SK-N-SH treated with all-trans-retinoic acid at 6 μM for 48 hours (cell line): ENCODE measurements around the gene REM2.

ENCODE experiments used
- ATAC-seq: fragments of 200-7000 bp; cut with Tn5 transposase; 3 replicates; pipeline ENCODE4 v1.9.1; 2020; ENCODE audit warnings: mild to moderate bottlenecking, moderate library complexity
- ARNTL ChIP-seq: fragments of 450-650 bp; formaldehyde crosslinking; IDR thresholded peaks from 2 replicates; pipeline ENCODE4 v1.5.0; 2020; ENCODE audit warnings: low read depth, mild to moderate bottlenecking, moderate library complexity, borderline replicate concordance
- BACH2 ChIP-seq: fragments of 250-450 bp; sonication (Bioruptor Pico); IDR thresholded peaks from 2 replicates; pipeline ENCODE4 v1.9.0; 2021; ENCODE audit warnings: mild to moderate bottlenecking, borderline replicate concordance
- CREB5 ChIP-seq: fragments of 250-450 bp; sonication (Bioruptor Pico); IDR thresholded peaks from 2 replicates; pipeline ENCODE4 v1.5.1; 2020; ENCODE audit warnings: low read depth, mild to moderate bottlenecking, moderate library complexity
- CSRNP3 ChIP-seq: fragments of 250-450 bp; sonication (Bioruptor Pico); IDR thresholded peaks from 2 replicates; pipeline ENCODE4 v1.5.1; 2021; ENCODE audit warnings: mild to moderate bottlenecking, moderate library complexity
- ESRRG ChIP-seq: fragments of 250-450 bp; sonication (Bioruptor Pico); IDR thresholded peaks from 2 replicates; pipeline ENCODE4 v1.6.1; 2021; ENCODE audit warnings: mild to moderate bottlenecking
- OSR1 ChIP-seq: fragments of 250-450 bp; sonication (Bioruptor Pico); IDR thresholded peaks from 2 replicates; pipeline ENCODE4 v1.8.0; 2022; ENCODE audit warnings: moderate library complexity, mild to moderate bottlenecking, inconsistent platforms
- PATZ1 ChIP-seq: fragments of 250-450 bp; sonication (Bioruptor Pico); IDR thresholded peaks from 2 replicates; pipeline ENCODE4 v1.8.0; 2020; ENCODE audit warnings: mild to moderate bottlenecking, moderate library complexity, borderline replicate concordance
- POU6F1 ChIP-seq: fragments of 250-450 bp; sonication (Bioruptor Pico); IDR thresholded peaks from 2 replicates; pipeline ENCODE4 v1.8.0; 2021; ENCODE audit warnings: low read depth, mild to moderate bottlenecking, moderate library complexity, borderline replicate concordance
- PPARA ChIP-seq: fragments of 250-450 bp; sonication (Bioruptor Pico); IDR thresholded peaks from 2 replicates; pipeline ENCODE4 v1.5.0; 2020; ENCODE audit warnings: mild to moderate bottlenecking, borderline replicate concordance
- RARB ChIP-seq: fragments of 250-450 bp; sonication (Bioruptor Pico); IDR thresholded peaks from 2 replicates; pipeline ENCODE4 v1.8.0; 2021; ENCODE audit warnings: mild to moderate bottlenecking, moderate library complexity
- SNAI2 ChIP-seq: fragments of 250-450 bp; sonication (Bioruptor Pico); IDR thresholded peaks from 2 replicates; pipeline ENCODE4 v1.5.0; 2020; ENCODE audit warnings: mild to moderate bottlenecking, moderate library complexity
- TSHZ2 ChIP-seq: fragments of 250-450 bp; sonication (Bioruptor Pico); IDR thresholded peaks from 2 replicates; pipeline ENCODE4 v1.5.0; 2020; ENCODE audit warnings: mild to moderate bottlenecking, moderate library complexity
- ZC3H10 ChIP-seq: fragments of 250-450 bp; sonication (Bioruptor Pico); IDR thresholded peaks from 2 replicates; pipeline ENCODE4 v1.5.1; 2021; ENCODE audit warnings: mild to moderate bottlenecking, moderate library complexity
- ZFP3 ChIP-seq: fragments of 250-450 bp; sonication (Bioruptor Pico); IDR thresholded peaks from 2 replicates; pipeline ENCODE4 v1.5.0; 2020; ENCODE audit warnings: mild to moderate bottlenecking, moderate library complexity
- ZFP30 ChIP-seq: fragments of 450-650 bp; formaldehyde crosslinking; IDR thresholded peaks from 2 replicates; pipeline ENCODE4 v1.5.0; 2022; ENCODE audit warnings: mild to moderate bottlenecking, moderate library complexity
- ZNF565 ChIP-seq: fragments of 450-650 bp; formaldehyde crosslinking; conservative IDR thresholded peaks from 2 replicates; pipeline ENCODE4 v1.5.0; 2020; ENCODE audit warnings: low read depth, mild to moderate bottlenecking, moderate library complexity
- ZNF8 ChIP-seq: fragments of 450-650 bp; formaldehyde crosslinking; IDR thresholded peaks from 2 replicates; pipeline ENCODE4 v1.5.0; 2020; ENCODE audit warnings: mild to moderate bottlenecking, moderate library complexity

REM2 gene

GRCh38 chr14:22892488-22892887 is 9.5 kb downstream of the REM2 start:
- TF ChIP-seq ARNTL (CRISPR knock-in tag) (no peak), PATZ1 (CRISPR knock-in tag) (no peak), SNAI2 (CRISPR knock-in tag) (no peak), ZFP3 (CRISPR knock-in tag) (no peak), ZNF565 (CRISPR knock-in tag) (no peak), CREB5 (CRISPR knock-in tag) (no peak), CSRNP3 (CRISPR knock-in tag) (no peak), TSHZ2 (CRISPR knock-in tag) (no peak), POU6F1 (CRISPR knock-in tag) (no peak), ESRRG (CRISPR knock-in tag) (no peak), BACH2 (CRISPR knock-in tag) (no peak), ZFP30 (no peak), ZC3H10 (CRISPR knock-in tag) (no peak)
- ATAC-seq, result no peak

GRCh38 chr14:22893706-22894105 is 10.7 kb downstream of the REM2 start:
- TF ChIP-seq ZNF8 (no peak), PPARA (no peak), TSHZ2 (CRISPR knock-in tag) (no peak), OSR1 (CRISPR knock-in tag) (no peak), BACH2 (CRISPR knock-in tag) (no peak), ZFP30 (no peak), POU6F1 (CRISPR knock-in tag) (no peak), RARB (CRISPR knock-in tag) (no peak)
- no peak for ATAC-seq
